ENCODE measurements around the gene GNL3L.
"Not testable (repeated sequence)": the region's sequence is repeated elsewhere in the genome, so short reads cannot be mapped to it uniquely, and the experiment has no call there.

Gene GNL3L

GRCh38 chrX:54496517-54496852 lies 33.5 kb upstream of the GNL3L start:
- Histone ChIP-seq H3K9me3 (ENCODE audit: insufficient read depth, low read depth, low read length) (no peaks in the 10 kb centered on the region), H3K36me3 (ENCODE audit: insufficient read depth, low read length) (no peaks in the 10 kb centered on the region), H3K27me3 (ENCODE audit: insufficient read depth, low read length) (no peaks in the 10 kb centered on the region), H3K4me3 (ENCODE audit: low read length) (peak overlapping the region; percentile 79), H3K4me1 (ENCODE audit: insufficient read depth, low read length) (peaks cover 14% of the 10 kb centered on the region; the same call in 1 of the 2 replicates), H3K27ac (ENCODE audit: low read depth, low read length) (peak overlapping the region; percentile 30; the same call in 1 of the 2 replicates), H3K9ac (ENCODE audit: low read depth, low read length) (peak overlapping the region; percentile 50; the same call in 1 of the 2 replicates)
- 65% methylated on average over 5 of the region's 5 CpGs for whole genome bisulfite sequencing

GRCh38 chrX:54496936-54497335 lies 33.1 kb upstream of the GNL3L start:
- Histone ChIP-seq H3K9ac (ENCODE audit: low read depth, low read length) (no peak overlapping the region), H3K9me3 (ENCODE audit: insufficient read depth, low read depth, low read length) (no peaks in the 10 kb centered on the region), H3K4me1 (ENCODE audit: insufficient read depth, low read length) (peaks cover 14% of the 10 kb centered on the region; the same call in 1 of the 2 replicates), H3K36me3 (ENCODE audit: insufficient read depth, low read length) (no peaks in the 10 kb centered on the region), H3K27me3 (ENCODE audit: insufficient read depth, low read length) (no peaks in the 10 kb centered on the region), H3K27ac (ENCODE audit: low read depth, low read length) (no peak overlapping the region), H3K4me3 (ENCODE audit: low read length) (no peak overlapping the region)
- WGBS = 77% methylated on average over 6 of the region's 6 CpGs

GRCh38 chrX:54509400-54509799 lies 20.6 kb upstream of the GNL3L start:
- 54% methylated on average over 4 of the region's 4 CpGs for WGBS
- H3K4me1 ChIP-seq (ENCODE audit: insufficient read depth, low read length) = no peaks in the 10 kb centered on the region
- no peaks in the 10 kb centered on the region for H3K36me3 ChIP-seq (ENCODE audit: insufficient read depth, low read length)
- H3K4me3 ChIP-seq (ENCODE audit: low read length) = no peak overlapping the region
- H3K27me3 ChIP-seq (ENCODE audit: insufficient read depth, low read length) = no peaks in the 10 kb centered on the region
- no peak overlapping the region for H3K27ac ChIP-seq (ENCODE audit: low read depth, low read length)
- no peaks in the 10 kb centered on the region for H3K9me3 ChIP-seq (ENCODE audit: insufficient read depth, low read depth, low read length)
- H3K9ac ChIP-seq (ENCODE audit: low read depth, low read length) = no peak overlapping the region

- H3K4me3 ChIP-seq (ENCODE audit: low read length) = peak overlapping the region; percentile 100
These were observed 868 bp upstream of the GNL3L start for GRCh38 chrX:54529151-54529550.

GRCh38 chrX:54530357-54530900 lies 410 bp downstream of the GNL3L start:
- H3K27ac ChIP-seq (ENCODE audit: low read depth, low read length) = peak overlapping the region; percentile 93
- peaks cover 34% of the 10 kb centered on the region for H3K36me3 ChIP-seq (ENCODE audit: insufficient read depth, low read length)
- WGBS = 2% methylated on average over 22 of the region's 22 CpGs
- no peaks in the 10 kb centered on the region for H3K27me3 ChIP-seq (ENCODE audit: insufficient read depth, low read length)
- peaks cover 8% of the 10 kb centered on the region; the same call in 1 of the 2 replicates for H3K4me1 ChIP-seq (ENCODE audit: insufficient read depth, low read length)
- peak overlapping the region; percentile 98 for H3K9ac ChIP-seq (ENCODE audit: low read depth, low read length)
- peak overlapping the region; percentile 100 for H3K4me3 ChIP-seq (ENCODE audit: low read length)
- no peaks in the 10 kb centered on the region for H3K9me3 ChIP-seq (ENCODE audit: insufficient read depth, low read depth, low read length)

More at GRCh38 chrX:54529151-54529550, 868 bp upstream of the GNL3L start:
- peak overlapping the region; percentile 91; the same call in 1 of the 2 replicates for H3K27ac ChIP-seq (ENCODE audit: low read depth, low read length)
- 20% methylated on average over 1 of the region's 3 CpGs for WGBS
- H3K9ac ChIP-seq (ENCODE audit: low read depth, low read length) = peak overlapping the region; percentile 93
- no peaks in the 10 kb centered on the region for H3K9me3 ChIP-seq (ENCODE audit: insufficient read depth, low read depth, low read length)
- no peaks in the 10 kb centered on the region for H3K27me3 ChIP-seq (ENCODE audit: insufficient read depth, low read length)
- H3K36me3 ChIP-seq (ENCODE audit: insufficient read depth, low read length) = peaks cover 27% of the 10 kb centered on the region
- H3K4me1 ChIP-seq (ENCODE audit: insufficient read depth, low read length) = peaks cover 8% of the 10 kb centered on the region; the same call in 1 of the 2 replicates

GRCh38 chrX:54534271-54534670 lies 4.3 kb downstream of the GNL3L start:
- H3K9me3 ChIP-seq (ENCODE audit: insufficient read depth, low read depth, low read length) = no peaks in the 10 kb centered on the region
- WGBS = 88% methylated on average over 4 of the region's 4 CpGs
- peaks cover 62% of the 10 kb centered on the region for H3K36me3 ChIP-seq (ENCODE audit: insufficient read depth, low read length)
- H3K27ac ChIP-seq (ENCODE audit: low read depth, low read length) = no peak overlapping the region
- H3K9ac ChIP-seq (ENCODE audit: low read depth, low read length) = no peak overlapping the region
- H3K4me1 ChIP-seq (ENCODE audit: insufficient read depth, low read length) = peaks cover 3% of the 10 kb centered on the region; the same call in 1 of the 2 replicates
- H3K4me3 ChIP-seq (ENCODE audit: low read length) = no peak overlapping the region
- H3K27me3 ChIP-seq (ENCODE audit: insufficient read depth, low read length) = no peaks in the 10 kb centered on the region

- H3K36me3 ChIP-seq (ENCODE audit: insufficient read depth, low read length) = peaks cover 79% of the 10 kb centered on the region
- no peaks in the 10 kb centered on the region for H3K27me3 ChIP-seq (ENCODE audit: insufficient read depth, low read length)
- H3K4me1 ChIP-seq (ENCODE audit: insufficient read depth, low read length) = no peaks in the 10 kb centered on the region
- no peaks in the 10 kb centered on the region for H3K9me3 ChIP-seq (ENCODE audit: insufficient read depth, low read depth, low read length)
- no peak overlapping the region for H3K9ac ChIP-seq (ENCODE audit: low read depth, low read length)
- H3K4me3 ChIP-seq (ENCODE audit: low read length) = no peak overlapping the region
- 82% methylated on average over 4 of the region's 4 CpGs for WGBS
- H3K27ac ChIP-seq (ENCODE audit: low read depth, low read length) = no peak overlapping the region
These were observed 10.3 kb downstream of the GNL3L start for GRCh38 chrX:54540289-54540688.

GRCh38 chrX:54542239-54542638 lies 12.2 kb downstream of the GNL3L start:
- H3K9me3 ChIP-seq (ENCODE audit: insufficient read depth, low read depth, low read length); H3K4me1 ChIP-seq (ENCODE audit: insufficient read depth, low read length); H3K27me3 ChIP-seq (ENCODE audit: insufficient read depth, low read length); H3K9ac ChIP-seq (ENCODE audit: low read depth, low read length); H3K27ac ChIP-seq (ENCODE audit: low read depth, low read length); H3K4me3 ChIP-seq (ENCODE audit: low read length): not testable (repeated sequence)
- WGBS = no CpG with 5 or more reads among the region's 4 CpGs
- peaks cover 85% of the 10 kb centered on the region for H3K36me3 ChIP-seq (ENCODE audit: insufficient read depth, low read length)

- 97% methylated on average over 4 of the region's 4 CpGs for WGBS
- Histone ChIP-seq H3K9me3 (ENCODE audit: insufficient read depth, low read depth, low read length) (no peaks in the 10 kb centered on the region), H3K36me3 (ENCODE audit: insufficient read depth, low read length) (peaks cover 89% of the 10 kb centered on the region), H3K4me1 (ENCODE audit: insufficient read depth, low read length) (no peaks in the 10 kb centered on the region), H3K9ac (ENCODE audit: low read depth, low read length) (no peak overlapping the region), H3K27ac (ENCODE audit: low read depth, low read length) (no peak overlapping the region), H3K4me3 (ENCODE audit: low read length) (no peak overlapping the region), H3K27me3 (ENCODE audit: insufficient read depth, low read length) (no peaks in the 10 kb centered on the region)
These were observed 20.8 kb downstream of the GNL3L start for GRCh38 chrX:54550821-54551220.

GRCh38 chrX:54551801-54552200 lies 21.8 kb downstream of the GNL3L start:
- Histone ChIP-seq H3K27ac (ENCODE audit: low read depth, low read length) (no peak overlapping the region), H3K4me1 (ENCODE audit: insufficient read depth, low read length) (no peaks in the 10 kb centered on the region), H3K4me3 (ENCODE audit: low read length) (no peak overlapping the region), H3K36me3 (ENCODE audit: insufficient read depth, low read length) (peaks cover 91% of the 10 kb centered on the region), H3K27me3 (ENCODE audit: insufficient read depth, low read length) (no peaks in the 10 kb centered on the region), H3K9me3 (ENCODE audit: insufficient read depth, low read depth, low read length) (no peaks in the 10 kb centered on the region), H3K9ac (ENCODE audit: low read depth, low read length) (no peak overlapping the region)
- 96% methylated on average over 8 of the region's 8 CpGs for WGBS

GRCh38 chrX:54555006-54555405 lies 25.0 kb downstream of the GNL3L start:
- H3K9ac ChIP-seq (ENCODE audit: low read depth, low read length); H3K4me3 ChIP-seq (ENCODE audit: low read length); H3K4me1 ChIP-seq (ENCODE audit: insufficient read depth, low read length); H3K27me3 ChIP-seq (ENCODE audit: insufficient read depth, low read length); H3K27ac ChIP-seq (ENCODE audit: low read depth, low read length); H3K9me3 ChIP-seq (ENCODE audit: insufficient read depth, low read depth, low read length): not testable (repeated sequence)
- peaks cover 81% of the 10 kb centered on the region for H3K36me3 ChIP-seq (ENCODE audit: insufficient read depth, low read length)
- 95% methylated on average over 7 of the region's 7 CpGs for WGBS

- 94% methylated on average over 11 of the region's 11 CpGs for WGBS
- Histone ChIP-seq H3K4me3 (ENCODE audit: low read length) (no peak overlapping the region), H3K27me3 (ENCODE audit: insufficient read depth, low read length) (no peaks in the 10 kb centered on the region), H3K36me3 (ENCODE audit: insufficient read depth, low read length) (peaks cover 73% of the 10 kb centered on the region), H3K9ac (ENCODE audit: low read depth, low read length) (no peak overlapping the region), H3K27ac (ENCODE audit: low read depth, low read length) (no peak overlapping the region), H3K4me1 (ENCODE audit: insufficient read depth, low read length) (no peaks in the 10 kb centered on the region), H3K9me3 (ENCODE audit: insufficient read depth, low read depth, low read length) (no peaks in the 10 kb centered on the region)
These were observed 30.4 kb downstream of the GNL3L start for GRCh38 chrX:54560411-54560810.

All from HUES64 (cell line).